ENCODE results near the gene CCDC172. TPM values are rescaled to one million over a fixed set of nuclear protein-coding genes. Genes with fewer than 3 reads are reported as not detected.

Gene CCDC172
- total RNA-seq, 1 donor from 2014 or later = not detected

DNA sequence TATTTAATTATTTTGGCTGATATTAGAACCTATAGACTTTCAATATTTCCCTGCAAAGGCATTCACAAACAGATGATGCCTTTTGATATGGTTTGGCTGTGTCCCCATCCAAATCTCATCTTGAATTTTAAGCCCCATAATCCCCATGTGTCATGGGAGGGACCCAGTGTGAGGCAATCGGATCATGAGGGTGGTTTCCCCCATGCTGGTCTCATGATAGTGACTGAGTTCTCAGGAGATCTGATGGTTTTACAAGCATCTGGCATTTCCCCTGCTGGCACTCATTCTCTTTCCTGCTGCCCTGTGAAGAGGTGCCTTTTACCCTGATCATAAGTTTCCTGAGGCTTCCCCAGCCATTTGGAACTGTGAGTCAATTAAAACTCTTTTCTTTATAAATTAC lies 94.1 kb downstream of the CCDC172 start:
- Mint-ChIP-seq H3K27ac (ENCODE audit: unreplicated experiment) (no peak overlapping the region), H3K36me3 (ENCODE audit: low read depth) (no peaks in the 10 kb centered on the region), H3K27me3 (ENCODE audit: low read depth) (no peaks in the 10 kb centered on the region), H3K9me3 (ENCODE audit: low read depth) (no peaks in the 10 kb centered on the region), H3K4me3 (ENCODE audit: unreplicated experiment) (no peak overlapping the region), H3K4me1 (ENCODE audit: low read depth) (no peaks in the 10 kb centered on the region)
- no peak for DNase-seq (ENCODE audit: low spot score)
- TF ChIP-seq, protein P1, sequence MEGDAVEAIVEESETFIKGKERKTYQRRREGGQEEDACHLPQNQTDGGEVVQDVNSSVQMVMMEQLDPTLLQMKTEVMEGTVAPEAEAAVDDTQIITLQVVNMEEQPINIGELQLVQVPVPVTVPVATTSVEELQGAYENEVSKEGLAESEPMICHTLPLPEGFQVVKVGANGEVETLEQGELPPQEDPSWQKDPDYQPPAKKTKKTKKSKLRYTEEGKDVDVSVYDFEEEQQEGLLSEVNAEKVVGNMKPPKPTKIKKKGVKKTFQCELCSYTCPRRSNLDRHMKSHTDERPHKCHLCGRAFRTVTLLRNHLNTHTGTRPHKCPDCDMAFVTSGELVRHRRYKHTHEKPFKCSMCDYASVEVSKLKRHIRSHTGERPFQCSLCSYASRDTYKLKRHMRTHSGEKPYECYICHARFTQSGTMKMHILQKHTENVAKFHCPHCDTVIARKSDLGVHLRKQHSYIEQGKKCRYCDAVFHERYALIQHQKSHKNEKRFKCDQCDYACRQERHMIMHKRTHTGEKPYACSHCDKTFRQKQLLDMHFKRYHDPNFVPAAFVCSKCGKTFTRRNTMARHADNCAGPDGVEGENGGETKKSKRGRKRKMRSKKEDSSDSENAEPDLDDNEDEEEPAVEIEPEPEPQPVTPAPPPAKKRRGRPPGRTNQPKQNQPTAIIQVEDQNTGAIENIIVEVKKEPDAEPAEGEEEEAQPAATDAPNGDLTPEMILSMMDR (IDR thresholded peaks at IDR 0.05) = no peak

DNA sequence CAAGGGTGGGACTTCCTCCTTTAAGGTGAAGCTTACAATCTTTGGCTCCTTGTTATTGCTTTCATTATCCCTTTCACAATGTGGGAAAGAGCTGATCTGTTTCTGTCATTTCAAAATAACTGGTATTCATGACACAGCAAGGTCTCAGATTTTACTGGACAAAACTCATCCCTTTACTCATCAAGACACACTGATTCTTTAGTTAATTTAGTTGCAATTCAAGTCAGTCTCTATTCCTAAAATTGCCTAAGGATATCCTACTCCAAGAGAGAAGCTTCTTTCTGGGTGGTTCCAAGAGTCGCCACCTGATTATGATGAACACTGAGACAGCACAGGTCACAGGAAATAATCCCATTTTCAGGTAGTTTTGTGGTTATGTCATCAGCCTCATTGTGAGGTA lies 97.6 kb downstream of the CCDC172 start:
- no peaks in the 10 kb centered on the region for H3K4me1 Mint-ChIP-seq (ENCODE audit: low read depth)

DNA sequence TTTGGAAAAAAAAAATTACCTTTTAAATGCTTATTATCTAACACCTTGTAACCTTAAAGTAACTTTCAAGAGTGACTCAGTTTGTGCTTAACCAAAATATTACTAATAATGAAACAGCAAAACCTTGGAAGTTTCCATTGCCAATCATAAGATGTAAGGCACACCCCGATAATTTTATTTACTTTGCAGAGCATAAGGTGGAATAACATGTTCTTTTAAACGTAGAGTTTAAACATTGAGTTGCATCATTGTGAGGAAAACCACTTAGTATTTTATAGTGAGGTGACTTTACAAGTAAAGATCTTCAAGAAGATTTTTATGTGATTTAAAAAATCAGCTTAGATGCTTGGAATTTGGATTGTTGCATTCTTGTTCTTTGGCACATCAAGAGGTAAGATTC lies 103.4 kb downstream of the CCDC172 start, which contains the start of gene PNLIPRP3:
PNLIPRP3 (plus strand) TSS at position 177 of the 400 bp plus-strand sequence; CDS start at position 343, 166 bp downstream.
- TF ChIP-seq, protein P1 (IDR thresholded peaks at IDR 0.05) = no peak
- H3K9me3 Mint-ChIP-seq (ENCODE audit: low read depth) = no peaks in the 10 kb centered on the region
- peaks cover 3% of the 10 kb centered on the region for H3K27me3 Mint-ChIP-seq (ENCODE audit: low read depth)
- no peaks in the 10 kb centered on the region for H3K4me1 Mint-ChIP-seq (ENCODE audit: low read depth)
- no peaks in the 10 kb centered on the region for H3K36me3 Mint-ChIP-seq (ENCODE audit: low read depth)
- no peak within 1 kb of the TSS for H3K4me3 Mint-ChIP-seq (ENCODE audit: unreplicated experiment)
- DNase-seq (ENCODE audit: low spot score) = no peak
- no peak within 1 kb of the TSS for H3K27ac Mint-ChIP-seq (ENCODE audit: unreplicated experiment)

More for the DNA sequence above, 97.6 kb downstream of the CCDC172 start:
- Mint-ChIP-seq H3K9me3 (ENCODE audit: low read depth) (no peaks in the 10 kb centered on the region), H3K27me3 (ENCODE audit: low read depth) (peaks cover 3% of the 10 kb centered on the region), H3K36me3 (ENCODE audit: low read depth) (no peaks in the 10 kb centered on the region), H3K4me3 (ENCODE audit: unreplicated experiment) (no peak overlapping the region), H3K27ac (ENCODE audit: unreplicated experiment) (no peak overlapping the region)
- TF ChIP-seq, protein P1 (IDR thresholded peaks at IDR 0.05) = no peak
- no peak for DNase-seq (ENCODE audit: low spot score)

GRCh38 chr10:116429288-116429977 lies 105.2 kb downstream of the CCDC172 start:
- no peak for DNase-seq (ENCODE audit: low spot score)
- TF ChIP-seq, protein P1 (IDR thresholded peaks at IDR 0.05) = no peak
- H3K27ac Mint-ChIP-seq (ENCODE audit: unreplicated experiment) = no peak overlapping the region
- no peak overlapping the region for H3K4me3 Mint-ChIP-seq (ENCODE audit: unreplicated experiment)
- H3K36me3 Mint-ChIP-seq (ENCODE audit: low read depth) = no peaks in the 10 kb centered on the region
- no peaks in the 10 kb centered on the region for H3K4me1 Mint-ChIP-seq (ENCODE audit: low read depth)
- peaks cover 3% of the 10 kb centered on the region for H3K27me3 Mint-ChIP-seq (ENCODE audit: low read depth)
- H3K9me3 Mint-ChIP-seq (ENCODE audit: low read depth) = no peaks in the 10 kb centered on the region

Other genes with a start within 250 kb of the CCDC172 start
- gene GFRA1, start 51.2 kb upstream of the CCDC172 start, total RNA-seq = 35.7 to 79.7 TPM (median 73.3 TPM) in 3 replicates
- gene PNLIPRP3, start 103.4 kb downstream of the CCDC172 start, total RNA-seq = not detected in 3 replicates
- not detected in 3 replicates for gene PNLIP, start 221.5 kb downstream of the CCDC172 start, total RNA-seq